ENCODE data around the gene CDCA8. TPM values are rescaled to one million over a fixed set of nuclear protein-coding genes. Genes with fewer than 3 reads are reported as not detected.
A peak's percentile ranks its signal among the peaks of the same experiment; 100 is the strongest.
"Not testable (repeated sequence)": the region's sequence is repeated elsewhere in the genome, so short reads cannot be mapped to it uniquely, and the experiment has no call there.

CDCA8 gene
- total RNA-seq, 1 donor from 2014 or later: 35.1 TPM

DNA sequence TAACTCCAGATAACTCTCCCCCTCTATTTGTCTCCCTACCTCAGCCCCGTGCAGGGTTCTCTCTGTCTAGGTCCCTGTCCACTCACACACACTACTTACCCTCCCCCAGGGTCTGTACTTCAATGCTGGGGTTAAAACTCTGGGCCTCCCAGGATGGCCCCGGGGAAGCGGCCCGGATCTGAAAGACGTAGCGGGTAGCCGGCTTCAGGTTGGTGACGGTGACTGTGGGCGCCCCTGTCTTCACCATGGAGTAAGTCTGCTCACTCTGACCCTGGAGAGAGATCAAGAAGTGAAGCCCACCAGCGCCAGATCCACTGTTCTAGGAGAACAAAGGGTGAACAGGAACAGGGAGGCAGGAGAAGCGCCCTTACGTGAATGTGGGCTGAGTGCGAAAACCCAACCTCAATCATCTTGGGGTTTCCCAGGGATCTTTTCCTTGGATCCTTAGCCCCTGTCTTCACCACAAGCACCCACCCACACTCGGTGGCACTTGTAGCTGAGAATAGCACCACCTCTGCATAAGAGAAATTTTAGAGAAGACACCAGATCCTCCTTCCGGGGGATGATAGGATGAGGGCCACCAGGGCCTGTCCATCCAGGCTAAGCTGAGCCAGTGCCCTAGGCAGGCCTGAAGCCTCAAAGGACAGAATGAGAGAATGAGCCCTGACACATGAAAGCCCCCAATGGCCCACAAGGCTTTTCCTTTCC is 39.1 kb downstream of the CDCA8 start:
- Mint-ChIP-seq H3K4me1 (ENCODE audit: unreplicated experiment) (no peaks in the 10 kb centered on the region), H3K27ac (no peak overlapping the region)

DNA sequence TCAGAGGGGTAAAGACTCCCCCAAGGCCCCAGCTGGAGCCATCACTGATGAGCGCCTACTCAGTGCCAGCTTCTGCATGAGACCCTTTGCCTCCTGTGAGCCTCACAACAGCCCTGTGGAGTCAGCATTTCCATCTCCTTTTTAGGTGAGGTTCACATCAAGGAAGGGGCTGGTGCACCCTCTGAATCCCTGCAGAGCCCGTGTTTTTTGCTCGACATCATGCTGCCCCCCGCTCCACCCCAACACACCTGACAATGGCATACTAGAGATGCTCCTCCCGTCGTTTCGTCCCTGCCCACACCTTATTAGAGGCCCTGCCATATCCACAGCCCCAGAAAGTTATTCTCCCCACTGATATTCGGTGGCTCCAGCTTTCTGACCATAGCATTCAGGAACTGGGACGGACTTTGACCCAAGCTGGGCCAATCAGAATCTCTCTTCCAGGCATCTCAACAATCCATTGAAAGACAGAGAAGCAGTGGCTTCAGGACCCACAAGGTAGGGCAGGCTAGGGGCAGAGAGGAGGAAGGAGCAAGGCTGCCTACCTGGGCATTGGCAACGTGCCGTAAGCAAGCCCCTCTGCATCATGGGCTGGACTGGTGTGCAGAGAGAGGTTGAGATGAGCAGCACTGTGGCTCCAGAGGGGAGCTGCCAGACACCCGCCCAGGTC is 39.9 kb downstream of the CDCA8 start:
- no peak for DNase-seq (ENCODE audit: extremely low spot score, unreplicated experiment)
- H3K4me1 Mint-ChIP-seq (ENCODE audit: unreplicated experiment): no peaks in the 10 kb centered on the region
- H3K9me3 Mint-ChIP-seq: no peaks in the 10 kb centered on the region
- no peaks in the 10 kb centered on the region for H3K36me3 Mint-ChIP-seq
- TF ChIP-seq, protein P1, sequence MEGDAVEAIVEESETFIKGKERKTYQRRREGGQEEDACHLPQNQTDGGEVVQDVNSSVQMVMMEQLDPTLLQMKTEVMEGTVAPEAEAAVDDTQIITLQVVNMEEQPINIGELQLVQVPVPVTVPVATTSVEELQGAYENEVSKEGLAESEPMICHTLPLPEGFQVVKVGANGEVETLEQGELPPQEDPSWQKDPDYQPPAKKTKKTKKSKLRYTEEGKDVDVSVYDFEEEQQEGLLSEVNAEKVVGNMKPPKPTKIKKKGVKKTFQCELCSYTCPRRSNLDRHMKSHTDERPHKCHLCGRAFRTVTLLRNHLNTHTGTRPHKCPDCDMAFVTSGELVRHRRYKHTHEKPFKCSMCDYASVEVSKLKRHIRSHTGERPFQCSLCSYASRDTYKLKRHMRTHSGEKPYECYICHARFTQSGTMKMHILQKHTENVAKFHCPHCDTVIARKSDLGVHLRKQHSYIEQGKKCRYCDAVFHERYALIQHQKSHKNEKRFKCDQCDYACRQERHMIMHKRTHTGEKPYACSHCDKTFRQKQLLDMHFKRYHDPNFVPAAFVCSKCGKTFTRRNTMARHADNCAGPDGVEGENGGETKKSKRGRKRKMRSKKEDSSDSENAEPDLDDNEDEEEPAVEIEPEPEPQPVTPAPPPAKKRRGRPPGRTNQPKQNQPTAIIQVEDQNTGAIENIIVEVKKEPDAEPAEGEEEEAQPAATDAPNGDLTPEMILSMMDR (conservative IDR thresholded peaks at IDR 0.05): no peak
- H3K27me3 Mint-ChIP-seq: peaks cover 77% of the 10 kb centered on the region
- no peak overlapping the region for H3K4me3 Mint-ChIP-seq
- no peak overlapping the region for H3K27ac Mint-ChIP-seq

More for the DNA sequence above, 39.1 kb downstream of the CDCA8 start:
- Mint-ChIP-seq H3K36me3 (no peaks in the 10 kb centered on the region), H3K9me3 (no peaks in the 10 kb centered on the region), H3K27me3 (peaks cover 74% of the 10 kb centered on the region), H3K4me3 (no peak overlapping the region)
- DNase-seq (ENCODE audit: extremely low spot score, unreplicated experiment): no peak
- TF ChIP-seq, protein P1 (conservative IDR thresholded peaks at IDR 0.05): no peak

DNA sequence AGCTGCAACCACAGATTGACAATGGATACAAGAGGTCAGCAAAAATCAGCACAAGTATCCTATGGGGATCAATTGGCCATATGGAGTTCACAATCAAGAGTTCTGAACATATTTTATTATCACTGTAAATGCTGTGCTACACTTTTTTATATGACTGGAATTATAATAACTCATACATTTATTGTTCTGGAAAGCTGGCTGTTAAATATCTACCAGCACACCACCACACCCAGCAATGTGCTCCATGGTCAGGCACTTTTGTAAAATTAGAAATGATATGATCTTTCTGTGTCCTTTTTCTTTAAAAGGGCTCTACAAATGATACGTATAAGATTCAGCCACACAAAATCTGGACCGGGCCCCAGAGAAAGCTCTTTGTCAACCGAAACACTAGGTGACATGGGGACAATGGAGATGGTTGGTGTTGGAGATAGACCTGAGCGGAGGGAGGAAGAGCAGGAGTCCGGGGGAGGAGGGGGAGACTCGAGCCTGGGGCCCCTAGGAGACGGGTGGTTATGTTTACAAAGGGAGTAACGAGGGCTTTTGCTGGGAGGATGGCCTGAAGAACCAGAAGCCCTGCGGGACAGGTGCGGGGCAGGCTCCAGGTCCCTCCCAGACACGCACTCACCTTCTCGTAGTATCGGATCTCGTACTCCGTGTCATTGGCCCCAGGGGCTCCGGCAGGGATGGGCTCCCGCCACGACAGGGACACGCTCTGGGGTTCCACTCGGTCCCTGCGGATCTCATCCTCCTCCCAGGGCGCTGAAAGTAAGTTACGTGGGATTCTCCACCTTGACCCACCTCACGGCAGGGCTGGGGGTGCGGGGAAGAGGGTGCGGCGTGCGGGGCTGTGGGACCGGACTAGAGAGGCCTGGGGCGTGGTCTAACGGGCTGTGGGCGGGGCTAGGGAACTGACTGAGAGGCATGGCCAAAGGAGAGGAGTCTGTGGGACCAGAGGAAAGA is 42.6 kb downstream of the CDCA8 start:
- Mint-ChIP-seq H3K27ac (no peak overlapping the region), H3K4me3 (peak overlapping the region; percentile 65), H3K4me1 (ENCODE audit: unreplicated experiment) (no peaks in the 10 kb centered on the region), H3K27me3 (peaks cover 57% of the 10 kb centered on the region), H3K9me3 (no peaks in the 10 kb centered on the region), H3K36me3 (no peaks in the 10 kb centered on the region)
- DNase-seq (ENCODE audit: extremely low spot score, unreplicated experiment): no peak
- TF ChIP-seq, protein P1 (conservative IDR thresholded peaks at IDR 0.05): no peak

DNA sequence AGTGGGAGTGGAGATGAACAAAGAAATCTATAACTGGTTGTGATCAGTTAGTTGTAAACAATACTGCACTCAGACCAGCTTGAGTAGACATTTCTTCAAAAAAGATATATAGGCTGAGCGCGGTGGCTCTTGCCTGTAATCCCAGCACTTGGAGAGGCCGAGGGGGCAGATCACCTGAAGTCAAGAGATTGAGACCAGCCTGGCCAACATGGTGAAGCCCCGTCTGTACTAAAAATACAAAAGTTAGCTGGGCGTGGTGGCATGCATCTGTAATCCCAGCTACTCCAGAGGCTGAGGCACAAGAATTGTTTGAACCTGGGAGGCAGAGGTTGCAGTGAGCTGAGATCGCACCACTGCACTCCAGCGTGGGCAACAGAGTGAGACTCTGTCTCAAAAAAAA is 45.7 kb downstream of the CDCA8 start:
- not testable (repeated sequence) for DNase-seq (ENCODE audit: extremely low spot score, unreplicated experiment); H3K9me3 Mint-ChIP-seq; H3K27ac Mint-ChIP-seq; H3K4me3 Mint-ChIP-seq; H3K36me3 Mint-ChIP-seq; H3K4me1 Mint-ChIP-seq (ENCODE audit: unreplicated experiment)
- peaks cover 61% of the 10 kb centered on the region for H3K27me3 Mint-ChIP-seq

DNA sequence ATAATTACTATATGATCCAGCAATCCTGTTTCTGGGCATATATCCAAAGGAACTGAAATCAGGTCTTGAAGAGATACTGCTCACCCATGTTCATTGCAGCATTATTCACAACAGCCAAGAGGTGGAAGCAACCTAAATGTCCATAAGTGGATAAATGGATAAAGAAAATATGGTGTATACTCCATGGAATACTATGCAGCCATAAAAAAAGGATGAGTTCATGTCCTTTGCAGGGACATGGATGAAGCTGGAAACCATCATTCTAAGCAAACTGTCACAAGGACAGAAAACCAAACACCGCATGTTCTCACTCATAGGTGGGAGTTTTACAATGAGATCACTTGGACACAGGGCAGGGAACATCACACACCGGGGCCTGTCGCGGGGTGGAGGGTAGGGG is 46.3 kb downstream of the CDCA8 start:
- H3K27ac Mint-ChIP-seq: not testable (repeated sequence)
- peaks cover 63% of the 10 kb centered on the region for H3K27me3 Mint-ChIP-seq

DNA sequence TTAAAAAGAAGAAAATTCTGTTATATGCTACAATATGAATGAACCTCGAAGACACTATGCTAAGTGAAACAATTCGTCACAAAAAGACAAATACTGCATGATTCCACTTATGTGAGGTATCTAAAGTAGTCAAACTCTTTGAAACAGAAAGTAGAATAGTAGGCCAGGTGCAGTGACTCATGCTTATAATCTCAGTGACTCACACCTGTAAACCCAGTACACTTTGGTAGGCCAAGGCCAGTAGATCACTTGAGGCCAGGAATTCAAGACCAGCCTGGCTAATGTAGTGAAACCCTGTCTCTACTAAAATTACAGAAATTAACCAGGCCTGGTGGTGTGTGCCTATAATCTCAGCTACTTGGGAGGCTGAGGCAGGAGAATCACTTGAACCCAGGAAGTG is 46.9 kb downstream of the CDCA8 start:
- DNase-seq (ENCODE audit: extremely low spot score, unreplicated experiment): no peak
- no peak overlapping the region for H3K4me3 Mint-ChIP-seq
- no peaks in the 10 kb centered on the region for H3K9me3 Mint-ChIP-seq
- H3K4me1 Mint-ChIP-seq (ENCODE audit: unreplicated experiment): no peaks in the 10 kb centered on the region
- H3K27ac Mint-ChIP-seq: no peak overlapping the region
- no peaks in the 10 kb centered on the region for H3K36me3 Mint-ChIP-seq
- H3K27me3 Mint-ChIP-seq: peaks cover 61% of the 10 kb centered on the region
- TF ChIP-seq, protein P1 (conservative IDR thresholded peaks at IDR 0.05): no peak

More for the DNA sequence above, 46.3 kb downstream of the CDCA8 start:
- not testable (repeated sequence) for H3K36me3 Mint-ChIP-seq; H3K9me3 Mint-ChIP-seq; H3K4me3 Mint-ChIP-seq; H3K4me1 Mint-ChIP-seq (ENCODE audit: unreplicated experiment); DNase-seq (ENCODE audit: extremely low spot score, unreplicated experiment)
